HepG2 (cell line): Measurements from ENCODE around the gene TACC3. TPM values are rescaled to one million over a fixed set of nuclear protein-coding genes. Genes with fewer than 3 reads are reported as not detected.

Experiments used
- ATAC-seq: fragments of 200-7000 bp; cut with Tn5 transposase; 3 replicates; pipeline ENCODE4 v1.9.1; 2020; ENCODE audit warnings: mild to moderate bottlenecking, moderate library complexity
- BruUV-seq: library from RNA; stranded (reverse); fragments of 400-500 nt; replicated peaks from 2 replicates; lab custom pipeline; 2021; lab: Mats Ljungman, UMichigan
- CTCF ChIA-PET: fragments of 300-600 bp; formaldehyde crosslinking; extraction: SDS; loops from one replicate; lab custom pipeline; 2021; ENCODE audit warnings: low total read pairs, inconsistent platforms, low intra/inter-chr PET ratio; lab: Yijun Ruan, JAX
- POLR2A ChIA-PET: fragments of 350-600 bp; sonication (Branson Sonifier 250); formaldehyde crosslinking; loops from one replicate; lab custom pipeline; 2020; ENCODE audit warnings: antibody characterized with exemption, inconsistent platforms; lab: Yijun Ruan, JAX
- DNase-seq: peaks from one replicate; pipeline ENCODE4 v3.0.0-alpha.2; 2015; ENCODE audit warnings: low spot score
- FAIRE-seq: peaks from 3 replicates; lab custom pipeline; 2011; peaks lifted over from hg19 to GRCh38; lab: Jason Lieb, UNC
- H2AFZ ChIP-seq: one replicate; pipeline ENCODE4 v1.6.1; 2011; ENCODE audit warnings: low read length, inconsistent platforms
- H3K27ac ChIP-seq: fragments of 300-600 bp; 3 replicates; pipeline ENCODE4 v1.8.0; 2011; ENCODE audit warnings: mixed run types, mild to moderate bottlenecking, mixed read lengths, low read length, inconsistent platforms; ENCODE audit not compliant: insufficient read depth; ENCODE audit errors: extremely low read length
- H3K27me3 ChIP-seq, 2 experiments: fragments of 200-600 bp in 1 of 2; 2 replicates in 1 of 2; 3 replicates in 1 of 2; pipeline versions ENCODE4 v1.6.0 to v1.8.0; 2011; ENCODE audit warnings: low read length in 2 of 2, mild to moderate bottlenecking in 2 of 2, moderate library complexity in 2 of 2, inconsistent platforms in 1 of 2; ENCODE audit not compliant: insufficient read depth in 2 of 2, control insufficient read depth in 1 of 2
- H3K36me3 ChIP-seq, 2 experiments: fragments of 200-600 bp in 1 of 2; replicated peaks in 1 of 2; 2 replicates in 1 of 2; 3 replicates in 1 of 2; pipeline versions ENCODE4 v1.5.1 to v1.8.0; 2011; ENCODE audit warnings: low read length in 2 of 2, inconsistent platforms in 1 of 2; ENCODE audit not compliant: insufficient read depth in 2 of 2, control insufficient read depth in 1 of 2
- H3K4me1 ChIP-seq: 2 replicates; pipeline ENCODE4 v1.5.1; 2012; ENCODE audit warnings: low read length, inconsistent platforms; ENCODE audit not compliant: insufficient read depth
- H3K4me2 ChIP-seq: 2 replicates; pipeline ENCODE4 v1.6.0; 2011; ENCODE audit warnings: low read depth, low read length, inconsistent platforms
- H3K4me3 ChIP-seq, 3 experiments: fragments of 200-600 bp in 1 of 3; sonication (generic), shearing (Covaris generic) in 1 of 3; replicated peaks in 1 of 3; 2 replicates each; pipeline ENCODE4 v1.5.1; 2011 to 2016; ENCODE audit warnings: low read length in 3 of 3, inconsistent platforms in 2 of 3, low read depth in 2 of 3, mild to moderate bottlenecking in 2 of 3, control low read depth in 1 of 3, mixed read lengths in 1 of 3; ENCODE audit not compliant: insufficient read depth in 1 of 3
- H3K79me2 ChIP-seq: one replicate; pipeline ENCODE4 v1.6.1; 2011; ENCODE audit warnings: low read length, inconsistent platforms; ENCODE audit not compliant: insufficient read depth
- H3K9ac ChIP-seq: 2 replicates; pipeline ENCODE4 v1.6.0; 2011; ENCODE audit warnings: mild to moderate bottlenecking, low read depth, low read length, inconsistent platforms; ENCODE audit not compliant: insufficient read depth
- H3K9me3 ChIP-seq: 2 replicates; pipeline ENCODE4 v1.5.1; 2012; ENCODE audit warnings: mild to moderate bottlenecking, low read length
- H4K20me1 ChIP-seq: 2 replicates; pipeline ENCODE4 v1.6.0; 2011; ENCODE audit warnings: inconsistent platforms, mild to moderate bottlenecking, low read length, moderate library complexity; ENCODE audit not compliant: insufficient read depth
- AFF4 ChIP-seq: sonication (generic); formaldehyde crosslinking; IDR thresholded peaks from 2 replicates; pipeline ENCODE4 v1.4.0; 2020; ENCODE audit warnings: missing genetic modification reagents
- CENPBD1 ChIP-seq: sonication (generic); formaldehyde crosslinking; IDR thresholded peaks from 2 replicates; pipeline ENCODE4 v1.8.0; 2022; ENCODE audit warnings: missing genetic modification reagents, low read depth, mild to moderate bottlenecking, borderline replicate concordance
- NFRKB ChIP-seq: fragments of 450-650 bp; IDR thresholded peaks from 2 replicates; pipeline ENCODE4 v1.6.1; 2017
- SNAPC4 ChIP-seq: sonication (generic); formaldehyde crosslinking; IDR thresholded peaks from 2 replicates; pipeline ENCODE4 v1.4.0; 2020; ENCODE audit warnings: mild to moderate bottlenecking, missing genetic modification reagents
- TBX3 ChIP-seq: fragments of 450-650 bp; IDR thresholded peaks from 2 replicates; pipeline ENCODE4 v1.6.1; 2017; ENCODE audit warnings: antibody characterized with exemption, mild to moderate bottlenecking, inconsistent platforms, borderline replicate concordance
- TOPORS ChIP-seq: sonication (generic); formaldehyde crosslinking; IDR thresholded peaks from 2 replicates; pipeline ENCODE4 v1.8.0; 2023; ENCODE audit warnings: mild to moderate bottlenecking, missing genetic modification reagents
- ZNF251 ChIP-seq: sonication (generic); formaldehyde crosslinking; IDR thresholded peaks from 2 replicates; pipeline ENCODE4 v1.9.0; 2021; ENCODE audit warnings: mild to moderate bottlenecking, missing genetic modification reagents
- WGBS: methylation state at CpG from one replicate; pipeline ENCODE4 v1.1.6; 2017; ENCODE audit warnings: low lambda C conversion rate; 5-methylcytosine and 5-hydroxymethylcytosine counted together
- in situ Hi-C: cut with HindIII; loops from 2 replicates; pipeline ENCODE4 v1.10.0; 2017; ENCODE audit warnings: low pct_unique_long_range_greater_than_20kb; ENCODE audit not compliant: extremely low pct_ligation_motif_present
- intact Hi-C: fragments of 100-400 bp; cut with micrococcal nuclease; formaldehyde crosslinking; loops from one replicate; pipeline ENCODE4 v1.10.0; 2022; ENCODE audit not compliant: unreplicated experiment
- polyA plus RNA-seq, 8 experiments: library from polyadenylated mRNA; depleted of rRNA in 3 of 8; stranded (reverse) in 7 of 8; unstranded in 1 of 8; fragments of >200 nt; fragmentation: Illumina TruSeq in 4 of 8; extraction: Trizol in 4 of 8; gene quantifications; 2 replicates each; pipeline versions ENCODE4 v1.2.1 to v1.2.3, GENCODE V29; 2011 to 2016; ENCODE audit warnings: low read depth in 4 of 8, missing spikeins in 1 of 8, mixed read lengths in 1 of 8; ENCODE audit not compliant: insufficient read depth in 1 of 8
- total RNA-seq, 5 experiments: library from RNA; depleted of rRNA; stranded (reverse); fragments of >200 nt; fragmentation: Illumina TruSeq; extraction: Trizol; gene quantifications; 2 replicates each; pipeline ENCODE4 v1.2.3, GENCODE V29; 2016; ENCODE audit warnings: low read depth in 1 of 5
- TF ChIP-seq, protein P1 (sequence below): fragments of 450-650 bp; IDR thresholded peaks from 2 replicates; pipeline ENCODE4 v1.6.1; 2017; ENCODE audit warnings: mild to moderate bottlenecking

Gene TACC3
- total and polyA plus RNA-seq, 2 of the 13 experiments (the other 11 are each of a cell fraction or from before 2014, with no cell fraction given) = 20.3 to 21.2 TPM

DNA sequence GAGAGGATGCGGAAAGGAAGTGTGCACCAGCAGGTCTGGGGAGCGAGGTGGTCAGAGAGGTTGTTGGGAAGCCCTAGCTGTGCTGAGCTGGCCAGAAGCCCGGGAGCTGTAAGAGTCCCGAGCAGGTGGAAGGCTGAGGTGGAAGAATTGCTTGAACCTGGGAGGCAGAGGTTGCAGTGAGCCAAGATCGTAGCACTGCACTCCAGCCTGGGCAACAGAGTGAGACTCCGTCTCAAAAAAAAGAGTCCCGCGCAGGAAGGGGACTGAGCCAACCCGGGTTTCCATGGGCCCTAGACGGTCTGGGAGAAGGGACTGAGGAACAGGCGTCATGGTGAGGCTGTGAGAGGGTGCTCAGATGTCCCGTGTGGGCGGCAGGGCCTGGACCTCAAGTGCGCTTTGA lies 59.1 kb downstream of the TACC3 start:
- intact Hi-C loops (no loop called here), in situ Hi-C loops (no loop called here)
- Histone ChIP-seq H2AFZ (no peak overlapping the region), H3K4me1 (peaks cover 96% of the 10 kb centered on the region), H3K4me2 (peak overlapping the region; percentile 87; the same call in 1 of the 2 replicates), H4K20me1 (no peaks in the 10 kb centered on the region), H3K9ac (peak overlapping the region; percentile 35; the same call in 1 of the 2 replicates), H3K79me2 (peaks cover 2% of the 10 kb centered on the region), H3K36me3 (no peaks in the 10 kb centered on the region), H3K27ac (peak overlapping the region; percentile 86), H3K4me3 (no peak overlapping the region; a peak in 1 of 6 replicates), H3K27me3 (no peaks in the 10 kb centered on the region), H3K9me3 (no peaks in the 10 kb centered on the region)
- POLR2A ChIA-PET = interaction anchor here (0.8 to 34.3 kb wide), 5 partner anchors 9 to 28 kb away, joined by 3 to 1258 read pairs (median 14); partner anchors contain the start of gene FGFR3
- no peak for DNase-seq
- WGBS = 81% methylated on average over 13 of the region's 14 CpGs
- ATAC-seq = no peak
- FAIRE-seq = no peak
- CTCF ChIA-PET = no interaction called here
- BruUV-seq = no TSS peak
- no peak for TF ChIP-seq SNAPC4 (CRISPR knock-in tag)
- no peak for TF ChIP-seq AFF4 (CRISPR knock-in tag)
- no peak for TF ChIP-seq TBX3
- no peak for TF ChIP-seq ZNF251 (CRISPR knock-in tag)
- TF ChIP-seq CENPBD1 (CRISPR knock-in tag) = no peak
- TF ChIP-seq TOPORS (CRISPR knock-in tag) = no peak; the same call in 1 of the 2 replicates
- no peak for TF ChIP-seq NFRKB
- TF ChIP-seq, protein P1, sequence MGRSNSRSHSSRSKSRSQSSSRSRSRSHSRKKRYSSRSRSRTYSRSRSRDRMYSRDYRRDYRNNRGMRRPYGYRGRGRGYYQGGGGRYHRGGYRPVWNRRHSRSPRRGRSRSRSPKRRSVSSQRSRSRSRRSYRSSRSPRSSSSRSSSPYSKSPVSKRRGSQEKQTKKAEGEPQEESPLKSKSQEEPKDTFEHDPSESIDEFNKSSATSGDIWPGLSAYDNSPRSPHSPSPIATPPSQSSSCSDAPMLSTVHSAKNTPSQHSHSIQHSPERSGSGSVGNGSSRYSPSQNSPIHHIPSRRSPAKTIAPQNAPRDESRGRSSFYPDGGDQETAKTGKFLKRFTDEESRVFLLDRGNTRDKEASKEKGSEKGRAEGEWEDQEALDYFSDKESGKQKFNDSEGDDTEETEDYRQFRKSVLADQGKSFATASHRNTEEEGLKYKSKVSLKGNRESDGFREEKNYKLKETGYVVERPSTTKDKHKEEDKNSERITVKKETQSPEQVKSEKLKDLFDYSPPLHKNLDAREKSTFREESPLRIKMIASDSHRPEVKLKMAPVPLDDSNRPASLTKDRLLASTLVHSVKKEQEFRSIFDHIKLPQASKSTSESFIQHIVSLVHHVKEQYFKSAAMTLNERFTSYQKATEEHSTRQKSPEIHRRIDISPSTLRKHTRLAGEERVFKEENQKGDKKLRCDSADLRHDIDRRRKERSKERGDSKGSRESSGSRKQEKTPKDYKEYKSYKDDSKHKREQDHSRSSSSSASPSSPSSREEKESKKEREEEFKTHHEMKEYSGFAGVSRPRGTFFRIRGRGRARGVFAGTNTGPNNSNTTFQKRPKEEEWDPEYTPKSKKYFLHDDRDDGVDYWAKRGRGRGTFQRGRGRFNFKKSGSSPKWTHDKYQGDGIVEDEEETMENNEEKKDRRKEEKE = no peak
